H9 (cell line): ENCODE measurements around the gene INSC. TPM values are rescaled to one million over a fixed set of nuclear protein-coding genes. Genes with fewer than 3 reads are reported as not detected.

Experiments used
- DNase-seq: peaks from one replicate; pipeline ENCODE4 v3.0.0-alpha.2; 2017
- H2AFZ ChIP-seq: one replicate; pipeline ENCODE4 v1.6.1; 2013; ENCODE audit warnings: mild to moderate bottlenecking, low read length, control low read depth, moderate library complexity
- H2AK5ac ChIP-seq: 2 replicates; pipeline ENCODE4 v1.6.1; 2013; ENCODE audit warnings: low read length, control low read depth, mixed read lengths; ENCODE audit not compliant: insufficient read length
- H2BK120ac ChIP-seq: one replicate; pipeline ENCODE4 v1.6.1; 2013; ENCODE audit warnings: low read depth, mild to moderate bottlenecking, low read length, control low read depth, inconsistent platforms; ENCODE audit not compliant: poor library complexity, severe bottlenecking
- H2BK12ac ChIP-seq: 2 replicates; pipeline ENCODE4 v1.6.1; 2013; ENCODE audit warnings: low read length, control low read depth, mixed read lengths, low read depth; ENCODE audit not compliant: insufficient read length
- H2BK15ac ChIP-seq: 2 replicates; pipeline ENCODE4 v1.6.1; 2013; ENCODE audit warnings: low read depth, low read length, control low read depth
- H2BK20ac ChIP-seq: one replicate; pipeline ENCODE4 v1.6.1; 2013; ENCODE audit warnings: low read depth, mild to moderate bottlenecking, low read length, control low read depth, inconsistent platforms; ENCODE audit not compliant: poor library complexity, severe bottlenecking
- H2BK5ac ChIP-seq: 2 replicates; pipeline ENCODE4 v1.6.1; 2013; ENCODE audit warnings: low read length, control low read depth, mixed read lengths; ENCODE audit not compliant: insufficient read length
- H3K14ac ChIP-seq: 2 replicates; pipeline ENCODE4 v1.6.1; 2013; ENCODE audit warnings: low read length, control low read depth; ENCODE audit not compliant: insufficient read depth
- H3K18ac ChIP-seq: 2 replicates; pipeline ENCODE4 v1.6.1; 2013; ENCODE audit warnings: low read depth, mild to moderate bottlenecking, mixed read lengths, low read length, control low read depth; ENCODE audit not compliant: insufficient read length
- H3K23ac ChIP-seq: 2 replicates; pipeline ENCODE4 v1.6.1; 2013; ENCODE audit warnings: low read length, control low read depth, mixed read lengths, low read depth; ENCODE audit not compliant: insufficient read length
- H3K23me2 ChIP-seq: 2 replicates; pipeline ENCODE4 v1.6.1; 2013; ENCODE audit warnings: low read depth, mild to moderate bottlenecking, mixed read lengths, low read length, control low read depth; ENCODE audit not compliant: insufficient read length, poor library complexity, severe bottlenecking
- H3K27ac ChIP-seq: 2 replicates; pipeline ENCODE4 v1.5.1; 2013; ENCODE audit warnings: low read length, control low read depth, mixed read lengths, low read depth; ENCODE audit not compliant: insufficient read length
- H3K27me3 ChIP-seq: 2 replicates; pipeline ENCODE4 v1.6.1; 2013; ENCODE audit warnings: low read length, control low read depth, inconsistent platforms; ENCODE audit not compliant: insufficient read depth
- H3K4ac ChIP-seq: 2 replicates; pipeline ENCODE4 v1.6.1; 2013; ENCODE audit warnings: low read depth, mild to moderate bottlenecking, control low read depth, inconsistent platforms, low read length, moderate library complexity
- H3K4me1 ChIP-seq: 2 replicates; pipeline ENCODE4 v1.6.1; 2013; ENCODE audit warnings: low read length, control low read depth, inconsistent platforms; ENCODE audit not compliant: insufficient read depth
- H3K4me2 ChIP-seq: 2 replicates; pipeline ENCODE4 v1.6.1; 2013; ENCODE audit warnings: low read length, control low read depth, mixed read lengths; ENCODE audit not compliant: insufficient read length, insufficient read depth
- H3K56ac ChIP-seq: 2 replicates; pipeline ENCODE4 v1.6.1; 2013; ENCODE audit warnings: low read depth, mild to moderate bottlenecking, mixed read lengths, low read length, control low read depth; ENCODE audit not compliant: insufficient read length
- H3K79me1 ChIP-seq: 2 replicates; pipeline ENCODE4 v1.6.1; 2013; ENCODE audit warnings: low read depth, mild to moderate bottlenecking, moderate library complexity, low read length, control low read depth, inconsistent platforms; ENCODE audit not compliant: insufficient read depth, poor library complexity, severe bottlenecking
- H3K79me2 ChIP-seq: 2 replicates; pipeline ENCODE4 v1.6.1; 2013; ENCODE audit warnings: low read length, control low read depth, inconsistent platforms; ENCODE audit not compliant: insufficient read depth
- H3K9ac ChIP-seq: 2 replicates; pipeline ENCODE4 v1.6.1; 2013; ENCODE audit warnings: low read length, control low read depth, mixed read lengths; ENCODE audit not compliant: insufficient read length; ENCODE audit errors: extremely low read depth
- H3K9me3 ChIP-seq: one replicate; pipeline ENCODE4 v1.6.1; 2013; ENCODE audit warnings: low read depth, low read length, inconsistent platforms; ENCODE audit not compliant: control insufficient read depth
- H3T11ph ChIP-seq: one replicate; pipeline ENCODE4 v1.6.1; 2013; ENCODE audit warnings: mild to moderate bottlenecking, low read length, control low read depth, inconsistent platforms
- H4K20me1 ChIP-seq: one replicate; pipeline ENCODE4 v1.6.1; 2013; ENCODE audit not compliant: control insufficient read depth, insufficient read length, insufficient read depth
- H4K5ac ChIP-seq: 2 replicates; pipeline ENCODE4 v1.6.1; 2013; ENCODE audit warnings: low read depth, mild to moderate bottlenecking, mixed read lengths, low read length, control low read depth; ENCODE audit not compliant: insufficient read length
- H4K8ac ChIP-seq: replicated peaks from 2 replicates; pipeline ENCODE4 v1.6.1; 2013; ENCODE audit warnings: low read length, control low read depth, mixed read lengths, low read depth; ENCODE audit not compliant: insufficient read length
- H4K91ac ChIP-seq: 2 replicates; pipeline ENCODE4 v1.6.1; 2013; ENCODE audit warnings: low read depth, mild to moderate bottlenecking, moderate library complexity, mixed read lengths, low read length, control low read depth; ENCODE audit not compliant: insufficient read length
- H3K27ac Mint-ChIP-seq, 3 experiments: 2 replicates in 2 of 3; 3 replicates in 1 of 3; pipeline ENCODE4 v1.8.0; 2020 to 2021; ENCODE audit warnings: mixed read lengths in 3 of 3, mild to moderate bottlenecking in 1 of 3, moderate library complexity in 1 of 3
- H3K27me3 Mint-ChIP-seq: 2 replicates; pipeline ENCODE4 v1.8.0; 2021; ENCODE audit warnings: low read depth, mild to moderate bottlenecking, moderate library complexity, mixed read lengths
- H3K36me3 Mint-ChIP-seq, 3 experiments: 2 replicates in 2 of 3; 3 replicates in 1 of 3; pipeline ENCODE4 v1.8.0; 2020 to 2021; ENCODE audit warnings: low read depth in 3 of 3, mixed read lengths in 3 of 3; ENCODE audit not compliant: insufficient read depth in 1 of 3
- H3K4me1 Mint-ChIP-seq, 2 experiments: 2 replicates each; pipeline ENCODE4 v1.8.0; 2020; ENCODE audit warnings: mixed read lengths in 2 of 2
- H3K4me3 Mint-ChIP-seq, 2 experiments: 2 replicates in 1 of 2; 3 replicates in 1 of 2; pipeline ENCODE4 v1.8.0; 2020 to 2021; ENCODE audit warnings: mild to moderate bottlenecking in 2 of 2, mixed read lengths in 2 of 2, moderate library complexity in 1 of 2
- H3K9me3 Mint-ChIP-seq, 2 experiments: 2 replicates in 1 of 2; 3 replicates in 1 of 2; pipeline ENCODE4 v1.8.0; 2020; ENCODE audit warnings: mild to moderate bottlenecking in 2 of 2, mixed read lengths in 2 of 2, moderate library complexity in 1 of 2
- WGBS: extraction: QIAGEN DNeasy Blood & Tissue Kit; methylation state at CpG from one replicate; pipeline ENCODE4 v1.1.7; 2013; ENCODE audit warnings: missing lambda C conversion rate, low lambda C conversion rate, mixed read lengths; ENCODE audit not compliant: insufficient read length; ENCODE audit errors: extremely low coverage; 5-methylcytosine and 5-hydroxymethylcytosine counted together
- total RNA-seq: library from RNA; stranded (reverse); gene quantifications from 2 replicates; pipeline ENCODE4 v1.2.1, GENCODE V29; 2021
- TF ChIP-seq, protein P1 (sequence below): fragments of 200-600 bp; sonication (generic); conservative IDR thresholded peaks from 3 replicates; pipeline ENCODE4 v1.8.0; 2021; ENCODE audit warnings: antibody characterized with exemption, mild to moderate bottlenecking

The INSC gene
- total RNA-seq, 1 experiment from 2014 or later: not detected

DNA sequence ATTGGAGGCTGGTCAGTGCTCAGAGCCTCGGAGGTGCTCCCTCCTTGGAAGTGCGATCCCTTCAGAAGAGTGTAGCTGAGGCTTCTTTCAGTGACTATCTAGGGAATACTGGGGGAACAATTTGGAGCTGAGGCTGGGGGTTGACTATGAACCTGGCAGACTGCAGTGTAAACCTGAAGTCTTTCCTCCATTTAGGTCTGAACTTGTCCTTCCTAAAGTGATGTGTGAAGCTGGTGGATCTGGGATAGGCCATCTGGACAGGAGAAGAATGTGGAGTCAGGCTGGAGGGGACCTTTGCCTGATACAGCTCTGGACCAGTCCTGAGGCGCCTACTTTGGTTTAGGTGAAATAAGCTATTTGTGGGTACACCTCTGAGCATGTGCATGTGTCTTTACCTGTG, 3.5 kb upstream of the INSC start:
- Mint-ChIP-seq H3K4me1 (peaks cover 12 to 21% of the 10 kb centered on the region in 2 experiments), H3K27ac (no peak overlapping the region), H3K36me3 (no peaks in the 10 kb centered on the region), H3K4me3 (no peak overlapping the region), H3K27me3 (peaks cover 47% of the 10 kb centered on the region), H3K9me3 (no peaks in the 10 kb centered on the region)
- no peak overlapping the region for H3K23ac ChIP-seq
- TF ChIP-seq, protein P1, sequence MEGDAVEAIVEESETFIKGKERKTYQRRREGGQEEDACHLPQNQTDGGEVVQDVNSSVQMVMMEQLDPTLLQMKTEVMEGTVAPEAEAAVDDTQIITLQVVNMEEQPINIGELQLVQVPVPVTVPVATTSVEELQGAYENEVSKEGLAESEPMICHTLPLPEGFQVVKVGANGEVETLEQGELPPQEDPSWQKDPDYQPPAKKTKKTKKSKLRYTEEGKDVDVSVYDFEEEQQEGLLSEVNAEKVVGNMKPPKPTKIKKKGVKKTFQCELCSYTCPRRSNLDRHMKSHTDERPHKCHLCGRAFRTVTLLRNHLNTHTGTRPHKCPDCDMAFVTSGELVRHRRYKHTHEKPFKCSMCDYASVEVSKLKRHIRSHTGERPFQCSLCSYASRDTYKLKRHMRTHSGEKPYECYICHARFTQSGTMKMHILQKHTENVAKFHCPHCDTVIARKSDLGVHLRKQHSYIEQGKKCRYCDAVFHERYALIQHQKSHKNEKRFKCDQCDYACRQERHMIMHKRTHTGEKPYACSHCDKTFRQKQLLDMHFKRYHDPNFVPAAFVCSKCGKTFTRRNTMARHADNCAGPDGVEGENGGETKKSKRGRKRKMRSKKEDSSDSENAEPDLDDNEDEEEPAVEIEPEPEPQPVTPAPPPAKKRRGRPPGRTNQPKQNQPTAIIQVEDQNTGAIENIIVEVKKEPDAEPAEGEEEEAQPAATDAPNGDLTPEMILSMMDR: no peak
- H3K9ac ChIP-seq: no peak overlapping the region
- H4K20me1 ChIP-seq: no peaks in the 10 kb centered on the region
- no peak overlapping the region for H2BK120ac ChIP-seq
- no peak overlapping the region for H2BK12ac ChIP-seq
- no peak overlapping the region for H2BK20ac ChIP-seq
- H4K5ac ChIP-seq: no peak overlapping the region
- H2AK5ac ChIP-seq: no peak overlapping the region
- H2AFZ ChIP-seq: no peak overlapping the region
- no peaks in the 10 kb centered on the region for H3K9me3 ChIP-seq
- H3K79me2 ChIP-seq: no peaks in the 10 kb centered on the region
- H2BK15ac ChIP-seq: no peak overlapping the region
- no peaks in the 10 kb centered on the region for H3K4me1 ChIP-seq
- H3K4me2 ChIP-seq: no peak overlapping the region
- H3K4ac ChIP-seq: no peak overlapping the region
- no peak overlapping the region for H3K56ac ChIP-seq
- H4K8ac ChIP-seq: no peak overlapping the region
- no peak overlapping the region for H3K14ac ChIP-seq
- H4K91ac ChIP-seq: no peak overlapping the region
- H3K18ac ChIP-seq: no peak overlapping the region
- no peak for DNase-seq
- H3K79me1 ChIP-seq: no peaks in the 10 kb centered on the region
- WGBS: no CpG with 5 or more reads among the region's 3 CpGs
- no peak overlapping the region for H2BK5ac ChIP-seq
- H3K23me2 ChIP-seq: peaks cover 5% of the 10 kb centered on the region
- no peak overlapping the region for H3K27ac ChIP-seq
- H3K27me3 ChIP-seq: peaks cover 10% of the 10 kb centered on the region; the same call in 1 of the 2 replicates
- no peak overlapping the region for H3T11ph ChIP-seq
